Activated naive CD4-positive, alpha-beta T cell treated with anti-CD3 and anti-CD28 coated beads, Interleukin-2, amount 10 ng/mL, durations not matched to agents 7 days and 5 days (primary cell): ENCODE results near the gene RPL5.
"Not testable (repeated sequence)": the region's sequence is repeated elsewhere in the genome, so short reads cannot be mapped to it uniquely, and the experiment has no call there.

Experiments
- CTCF ChIA-PET: fragments of 350-600 bp; sonication (Branson Sonifier 250); formaldehyde crosslinking; loops from one replicate; lab custom pipeline; 2021; ENCODE audit warnings: antibody characterized with exemption; lab: Charles Lee
- DNase-seq: peaks from one replicate; pipeline ENCODE4 v3.0.0-alpha.2; 2020
- H3K27ac Mint-ChIP-seq: one replicate; pipeline ENCODE4 v1.8.0; 2021; ENCODE audit warnings: mild to moderate bottlenecking, moderate library complexity, mixed read lengths
- H3K27me3 Mint-ChIP-seq: one replicate; pipeline ENCODE4 v1.8.0; 2021; ENCODE audit warnings: mild to moderate bottlenecking, mixed read lengths
- H3K36me3 Mint-ChIP-seq: one replicate; pipeline ENCODE4 v1.8.0; 2021; ENCODE audit warnings: mixed read lengths
- H3K4me1 Mint-ChIP-seq: one replicate; pipeline ENCODE4 v1.8.0; 2021; ENCODE audit warnings: mixed read lengths
- H3K4me3 Mint-ChIP-seq: one replicate; pipeline ENCODE4 v1.8.0; 2021; ENCODE audit warnings: mild to moderate bottlenecking, moderate library complexity, mixed read lengths
- H3K9me3 Mint-ChIP-seq: one replicate; pipeline ENCODE4 v1.8.0; 2021; ENCODE audit warnings: mixed read lengths

RPL5 gene

DNA sequence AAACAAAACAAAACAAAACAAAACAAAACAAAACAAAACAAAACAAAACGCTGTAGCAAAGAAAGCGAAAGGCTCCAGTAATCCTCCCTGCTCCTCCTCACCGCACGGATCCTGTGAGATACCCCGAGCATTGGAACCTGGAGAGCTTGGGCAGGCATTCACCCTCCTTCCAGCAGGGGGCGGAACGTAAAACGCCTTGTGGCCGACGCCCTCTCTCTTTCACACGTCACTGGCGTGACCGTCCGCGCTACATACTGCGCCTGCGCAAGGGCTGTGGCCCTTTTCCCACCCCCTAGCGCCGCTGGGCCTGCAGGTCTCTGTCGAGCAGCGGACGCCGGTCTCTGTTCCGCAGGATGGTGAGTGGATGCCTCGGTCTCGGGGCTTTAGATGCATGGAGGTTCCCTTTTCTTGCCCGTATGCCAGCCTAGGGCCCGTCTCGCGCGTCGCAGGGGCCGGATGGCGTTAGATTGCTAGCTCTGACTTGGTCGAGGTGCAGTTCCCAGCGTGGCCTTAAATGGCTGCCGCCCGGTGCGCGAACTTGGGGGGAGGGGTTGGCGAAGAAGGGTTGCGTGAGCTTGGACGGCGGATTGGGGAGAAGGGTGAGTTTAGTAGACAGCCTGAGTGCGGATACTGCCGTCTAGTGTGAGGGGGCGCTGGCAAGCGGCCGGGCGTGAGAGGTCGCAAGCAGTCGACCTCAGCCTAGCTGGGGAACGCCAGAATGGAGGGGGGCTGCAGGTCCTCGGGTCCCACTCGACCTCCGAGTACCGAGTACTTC lies at the start of gene RPL5:
Gene RPL5 (plus strand): TSS at position 279 of the 775 bp plus-strand sequence. CDS start 75 bp downstream, at position 354.
- H3K27ac Mint-ChIP-seq = peak within 1 kb of the TSS; percentile 92
- peaks cover 45% of the 10 kb centered on the region for H3K4me1 Mint-ChIP-seq
- H3K9me3 Mint-ChIP-seq = no peaks in the 10 kb centered on the region
- DNase-seq = peak; percentile 98
- H3K27me3 Mint-ChIP-seq = peaks cover 5% of the 10 kb centered on the region
- H3K36me3 Mint-ChIP-seq = peaks cover 46% of the 10 kb centered on the region
- H3K4me3 Mint-ChIP-seq = peak within 1 kb of the TSS; percentile 84
- CTCF ChIA-PET = interaction anchor here (0.6 to 2.3 kb wide), 12 partner anchors 9 to 169 kb away, joined by 3 to 10 read pairs (median 4); partner anchors contain the start of gene DIPK1A

DNA sequence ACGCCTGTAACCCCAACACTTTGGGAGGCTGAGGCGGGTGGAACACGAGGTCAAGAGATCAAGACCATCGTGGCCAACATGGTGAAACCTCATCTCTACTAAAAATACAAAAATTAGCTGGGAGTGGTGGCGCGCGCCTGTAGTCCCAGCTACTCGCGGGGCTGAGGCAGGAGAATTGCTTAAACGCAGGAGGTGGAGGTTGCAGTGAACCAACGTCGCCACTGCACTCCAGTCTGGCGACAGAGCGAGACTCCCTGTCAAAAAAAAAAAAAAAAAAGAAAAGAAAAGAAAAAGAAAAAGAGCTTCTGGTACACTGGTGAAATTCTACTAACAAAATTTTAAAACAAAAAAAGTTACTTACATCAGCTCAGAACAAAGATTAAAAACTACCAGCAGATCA lies 48.3 kb upstream of the RPL5 start:
- not testable (repeated sequence) for DNase-seq, H3K36me3 Mint-ChIP-seq, H3K9me3 Mint-ChIP-seq
- peak overlapping the region; percentile 50 for H3K27ac Mint-ChIP-seq
- CTCF ChIA-PET = interaction anchor here (0.7 kb wide), 1 partner anchor 684 kb away, joined by 4 read pairs; no protein-coding TSS in a partner anchor
- peaks cover 23% of the 10 kb centered on the region for H3K4me1 Mint-ChIP-seq
- H3K27me3 Mint-ChIP-seq = peaks cover 95% of the 10 kb centered on the region
- peak overlapping the region; percentile 68 for H3K4me3 Mint-ChIP-seq

DNA sequence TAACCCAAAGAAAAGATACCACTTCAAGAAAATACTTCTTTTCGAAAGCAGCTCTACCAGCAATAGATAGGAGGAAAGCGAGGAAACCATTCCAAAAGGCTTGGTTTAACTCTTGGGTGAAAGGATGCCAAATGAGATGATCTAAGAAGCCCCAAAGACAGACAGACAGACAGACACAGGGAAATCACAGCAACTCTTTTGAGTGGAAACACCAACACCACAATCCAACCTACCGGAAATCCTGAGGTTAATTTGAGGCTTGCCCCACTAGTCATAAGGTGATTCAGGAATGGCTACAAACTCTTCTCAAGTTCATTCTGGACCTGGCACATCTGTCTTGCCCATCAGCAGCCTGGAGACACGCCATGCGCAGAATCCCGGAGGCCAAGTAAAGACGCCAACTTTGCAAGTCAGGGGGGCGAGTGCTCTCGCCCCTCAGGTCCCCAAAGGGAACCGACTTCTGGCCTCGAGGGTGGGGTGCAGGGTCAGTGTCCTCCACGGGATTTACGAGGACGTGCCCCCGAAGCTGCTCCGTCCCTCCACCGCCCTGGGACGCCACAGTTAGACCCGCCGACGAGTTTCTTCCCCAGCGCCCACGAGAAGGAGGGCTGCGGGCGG lies 47.7 kb upstream of the RPL5 start:
- peaks cover 2% of the 10 kb centered on the region for H3K9me3 Mint-ChIP-seq
- CTCF ChIA-PET = no interaction called here
- H3K27me3 Mint-ChIP-seq = peaks cover 93% of the 10 kb centered on the region
- DNase-seq = peak; percentile 50
- H3K4me1 Mint-ChIP-seq = peaks cover 23% of the 10 kb centered on the region
- H3K36me3 Mint-ChIP-seq = no peaks in the 10 kb centered on the region
- H3K4me3 Mint-ChIP-seq = peak overlapping the region; percentile 68
- peak overlapping the region; percentile 50 for H3K27ac Mint-ChIP-seq

DNA sequence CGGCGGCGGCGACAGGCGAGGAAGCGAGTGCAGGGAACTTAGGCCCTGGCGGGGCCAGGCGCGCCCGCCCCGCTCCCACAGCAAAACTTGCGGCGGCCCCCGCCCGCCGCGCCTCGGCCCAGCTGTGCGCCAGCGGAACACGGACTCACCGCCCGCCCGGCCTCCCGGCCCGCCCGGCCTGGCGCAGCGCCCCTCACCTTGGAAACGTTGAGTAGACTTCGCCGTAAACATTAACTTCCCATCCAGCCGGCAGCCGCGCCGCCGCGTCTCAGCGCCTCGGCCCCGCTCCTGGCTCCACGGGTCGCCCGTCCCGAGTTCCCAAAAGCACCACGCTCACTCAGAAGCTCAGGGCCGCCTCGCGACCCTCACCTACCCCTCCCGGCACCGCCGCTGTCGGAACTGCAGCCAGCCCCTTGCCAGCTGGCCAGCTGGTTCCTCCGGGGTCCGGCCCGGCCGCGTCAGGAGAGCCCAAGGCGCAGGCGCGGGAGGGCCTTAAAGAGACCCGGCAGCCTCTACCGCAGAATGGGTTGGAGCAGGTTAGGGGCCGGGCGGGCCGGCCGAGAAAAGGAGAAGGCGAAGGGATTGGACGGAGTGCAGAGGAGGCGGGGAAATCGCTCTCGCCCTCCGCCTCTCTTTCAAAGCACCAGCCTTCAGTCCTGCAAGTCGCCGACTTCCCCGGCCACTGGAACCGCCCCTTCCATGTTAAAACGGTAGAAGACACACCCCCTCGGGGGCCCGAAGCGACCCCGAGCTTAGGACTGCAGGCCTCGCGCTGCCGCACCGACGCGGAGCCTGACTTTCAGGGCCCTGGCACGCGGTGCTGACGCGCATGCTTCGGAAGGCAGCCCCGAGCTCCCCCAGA lies 47.0 kb upstream of the RPL5 start, which contains the start of gene EVI5:
Gene EVI5 (minus strand): TSS at position 470 of the 862 bp plus-strand sequence. CDS start 48,562 bp downstream, outside the sequence.
- peaks cover 2% of the 10 kb centered on the region for H3K9me3 Mint-ChIP-seq
- H3K27ac Mint-ChIP-seq = peak within 1 kb of the TSS; percentile 50
- H3K27me3 Mint-ChIP-seq = peaks cover 95% of the 10 kb centered on the region
- no peaks in the 10 kb centered on the region for H3K36me3 Mint-ChIP-seq
- peak; percentile 61 for DNase-seq
- CTCF ChIA-PET = interaction anchor here (1.1 kb wide), 1 partner anchor 12 kb away, joined by 4 read pairs; no protein-coding TSS in a partner anchor
- H3K4me1 Mint-ChIP-seq = peaks cover 23% of the 10 kb centered on the region
- peak within 1 kb of the TSS; percentile 68 for H3K4me3 Mint-ChIP-seq

- DNase-seq = no peak
- Mint-ChIP-seq H3K27me3 (peaks cover 93% of the 10 kb centered on the region), H3K4me1 (peaks cover 23% of the 10 kb centered on the region), H3K27ac (no peak overlapping the region), H3K9me3 (peaks cover 2% of the 10 kb centered on the region), H3K4me3 (no peak overlapping the region), H3K36me3 (no peaks in the 10 kb centered on the region)
- CTCF ChIA-PET = interaction anchor here (0.7 kb wide), 1 partner anchor 846 kb away, joined by 4 read pairs; no protein-coding TSS in a partner anchor
Observed at GRCh38 chr1:92786111-92786901, 45.5 kb upstream of the RPL5 start.

- peaks cover 76% of the 10 kb centered on the region for H3K27me3 Mint-ChIP-seq
- CTCF ChIA-PET = interaction anchor here (1.8 kb wide), 1 partner anchor 41 kb away, joined by 7 read pairs; no protein-coding TSS in a partner anchor
- peaks cover 10% of the 10 kb centered on the region for H3K4me1 Mint-ChIP-seq
- no peak overlapping the region for H3K4me3 Mint-ChIP-seq
- peaks cover 2% of the 10 kb centered on the region for H3K9me3 Mint-ChIP-seq
- no peaks in the 10 kb centered on the region for H3K36me3 Mint-ChIP-seq
- no peak overlapping the region for H3K27ac Mint-ChIP-seq
- DNase-seq = no peak
Observed at GRCh38 chr1:92790081-92790480, 41.8 kb upstream of the RPL5 start.

- Mint-ChIP-seq H3K27me3 (peaks cover 68% of the 10 kb centered on the region), H3K4me1 (peaks cover 4% of the 10 kb centered on the region), H3K4me3 (no peak overlapping the region), H3K36me3 (no peaks in the 10 kb centered on the region), H3K27ac (no peak overlapping the region), H3K9me3 (no peaks in the 10 kb centered on the region)
- no peak for DNase-seq
- CTCF ChIA-PET = interaction anchor here (0.9 to 1.8 kb wide), 2 partner anchors 28 to 42 kb away, joined by 4 to 7 read pairs; no protein-coding TSS in a partner anchor
Observed at GRCh38 chr1:92790867-92791266, 41.0 kb upstream of the RPL5 start.

DNA sequence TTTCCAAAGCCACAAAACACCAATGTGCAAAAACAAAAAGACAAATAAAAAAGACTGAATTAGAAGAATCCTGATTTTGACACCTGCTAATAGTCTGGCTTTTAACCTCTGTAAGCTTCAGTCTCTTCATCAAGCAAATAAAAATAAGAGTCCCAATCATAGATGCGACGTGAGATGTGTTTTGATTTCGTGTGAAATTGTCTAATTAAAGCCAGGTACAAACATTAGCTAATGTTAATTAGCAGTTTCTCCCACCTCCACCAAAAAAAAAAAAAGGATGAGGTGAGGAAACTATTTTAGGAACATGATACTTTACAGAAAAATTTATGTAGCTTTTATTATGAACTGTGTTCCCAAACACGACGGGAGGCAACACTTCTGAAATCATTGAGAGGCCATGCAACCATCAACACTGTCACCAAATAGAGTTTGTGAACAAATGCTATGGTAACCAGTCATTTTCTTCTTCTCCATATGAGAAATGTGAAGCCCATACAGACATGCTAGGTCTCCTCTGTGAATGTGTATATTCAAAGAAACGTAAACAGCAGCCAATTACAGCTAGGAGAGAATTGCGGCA lies 40.3 kb upstream of the RPL5 start:
- CTCF ChIA-PET = interaction anchor here (0.9 to 1.8 kb wide), 2 partner anchors 27 to 43 kb away, joined by 4 to 7 read pairs; no protein-coding TSS in a partner anchor
- Mint-ChIP-seq H3K27me3 (peaks cover 62% of the 10 kb centered on the region), H3K36me3 (no peaks in the 10 kb centered on the region), H3K9me3 (no peaks in the 10 kb centered on the region), H3K27ac (no peak overlapping the region), H3K4me1 (peaks cover under 1% of the 10 kb centered on the region), H3K4me3 (no peak overlapping the region)
- no peak for DNase-seq

DNA sequence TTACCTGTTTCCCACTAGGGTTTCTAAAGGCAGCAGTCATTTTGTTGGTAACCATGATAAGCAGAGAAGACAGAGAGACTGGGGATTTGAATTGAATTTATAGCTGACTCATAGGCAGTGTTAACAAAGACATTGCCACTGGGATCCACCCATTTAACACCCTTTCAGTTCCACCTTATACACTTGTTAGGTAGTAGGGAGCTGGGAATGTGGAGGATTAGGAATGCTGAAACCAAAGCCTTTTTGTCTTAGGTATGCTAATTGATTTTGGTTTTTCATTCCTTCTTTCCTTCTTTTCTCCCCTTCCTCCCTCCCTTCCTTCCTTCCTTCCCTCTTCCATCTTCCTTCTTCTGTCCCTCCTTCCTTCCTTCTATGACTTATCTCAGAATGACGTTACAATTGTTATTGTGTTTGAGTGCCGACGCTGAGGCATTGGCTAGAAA lies 39.5 kb upstream of the RPL5 start:
- peaks cover 64% of the 10 kb centered on the region for H3K27me3 Mint-ChIP-seq
- no peaks in the 10 kb centered on the region for H3K36me3 Mint-ChIP-seq
- H3K4me3 Mint-ChIP-seq = no peak overlapping the region
- CTCF ChIA-PET = no interaction called here
- no peaks in the 10 kb centered on the region for H3K4me1 Mint-ChIP-seq
- no peak overlapping the region for H3K27ac Mint-ChIP-seq
- H3K9me3 Mint-ChIP-seq = no peaks in the 10 kb centered on the region
- no peak for DNase-seq

- Mint-ChIP-seq H3K27ac (no peak overlapping the region), H3K4me3 (no peak overlapping the region), H3K4me1 (no peaks in the 10 kb centered on the region), H3K27me3 (peaks cover 49% of the 10 kb centered on the region), H3K36me3 (no peaks in the 10 kb centered on the region), H3K9me3 (no peaks in the 10 kb centered on the region)
- CTCF ChIA-PET = no interaction called here
- DNase-seq = no peak
Observed at GRCh38 chr1:92795166-92795565, 36.7 kb upstream of the RPL5 start.

DNA sequence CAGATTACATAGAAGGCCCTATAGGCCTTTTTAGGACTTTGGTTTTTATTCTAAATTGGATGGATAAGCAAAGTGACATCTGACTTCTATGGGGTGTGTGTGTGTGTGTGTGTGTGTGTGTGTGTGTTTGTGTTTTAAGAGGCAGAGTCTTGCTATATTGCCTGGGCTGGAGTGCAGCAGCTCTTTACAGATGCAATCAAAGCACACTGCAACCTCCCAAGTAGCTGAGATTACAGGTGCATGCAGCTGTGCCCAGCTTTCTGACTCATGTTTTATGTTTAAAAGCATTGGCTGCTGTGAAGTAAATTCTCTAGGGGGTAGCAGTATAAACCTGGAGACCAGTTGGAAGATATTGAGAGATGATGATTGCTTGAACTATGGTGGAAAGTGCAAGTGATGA lies 34.5 kb upstream of the RPL5 start:
- Mint-ChIP-seq H3K36me3 (no peaks in the 10 kb centered on the region), H3K4me1 (no peaks in the 10 kb centered on the region), H3K27me3 (peaks cover 39% of the 10 kb centered on the region), H3K9me3 (no peaks in the 10 kb centered on the region), H3K4me3 (no peak overlapping the region), H3K27ac (no peak overlapping the region)
- DNase-seq = no peak
- CTCF ChIA-PET = interaction anchor here (1.1 to 1.5 kb wide), 2 partner anchors 12 to 21 kb away, joined by 4 to 6 read pairs; partner anchors contain the start of gene EVI5

DNA sequence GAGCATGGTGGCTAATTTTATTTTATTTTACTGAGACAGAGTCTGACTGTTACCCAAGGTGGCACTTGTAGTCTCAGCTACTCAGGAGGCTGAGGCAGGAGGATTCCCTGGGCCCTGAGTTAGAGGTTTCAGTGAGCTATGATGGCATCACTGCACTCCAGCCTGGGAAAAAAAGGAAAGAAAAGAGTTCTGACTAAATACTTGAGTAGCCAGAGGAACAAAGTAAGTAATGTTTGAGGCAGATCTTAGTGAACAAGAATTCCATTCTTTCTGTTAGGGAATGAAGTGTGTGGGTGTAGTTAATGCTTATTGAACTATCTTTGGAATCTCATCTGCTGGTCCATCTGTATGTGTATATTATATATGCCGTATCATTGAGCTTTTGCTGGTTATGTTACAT lies 33.9 kb upstream of the RPL5 start:
- no peak for DNase-seq
- Mint-ChIP-seq H3K4me1 (no peaks in the 10 kb centered on the region), H3K4me3 (no peak overlapping the region), H3K36me3 (no peaks in the 10 kb centered on the region), H3K27me3 (peaks cover 40% of the 10 kb centered on the region), H3K9me3 (no peaks in the 10 kb centered on the region), H3K27ac (no peak overlapping the region)
- CTCF ChIA-PET = no interaction called here
